IMR-90 (cell line): ENCODE data around the gene FOXS1. TPM values are rescaled to one million over a fixed set of nuclear protein-coding genes. Genes with fewer than 3 reads are reported as not detected.

ENCODE experiments used
- ATAC-seq: fragments of 200-7000 bp; cut with Tn5 transposase; 2 replicates; pipeline ENCODE4 v1.9.1; 2020; ENCODE audit warnings: low read depth, mild to moderate bottlenecking, moderate library complexity
- BruUV-seq: library from RNA; stranded (reverse); fragments of 400-500 nt; replicated peaks from 2 replicates; lab custom pipeline; 2021; lab: Mats Ljungman, UMichigan
- CTCF ChIA-PET: fragments of 300-600 bp; formaldehyde crosslinking; extraction: SDS; loops from one replicate; lab custom pipeline; 2021; ENCODE audit warnings: antibody characterized with exemption; lab: Yijun Ruan, JAX
- POLR2A ChIA-PET: fragments of 300-600 bp; sonication (Branson Sonifier 250); formaldehyde crosslinking; loops from one replicate; lab custom pipeline; 2022; ENCODE audit warnings: antibody characterized with exemption; ENCODE audit not compliant: unreplicated experiment; lab: Charles Lee
- DNase-seq: peaks from one replicate; pipeline ENCODE4 v3.0.0; 2013
- H2AFZ ChIP-seq: replicated peaks from 2 replicates; pipeline ENCODE3; 2013; ENCODE audit warnings: low read length, mild to moderate bottlenecking; ENCODE audit not compliant: poor library complexity
- H2AK5ac ChIP-seq: 2 replicates; pipeline ENCODE4 v1.6.1; 2013; ENCODE audit warnings: low read depth, low read length, inconsistent platforms
- H2AK9ac ChIP-seq: replicated peaks from 2 replicates; pipeline ENCODE3; 2013; ENCODE audit warnings: mild to moderate bottlenecking, low read depth, low read length, moderate library complexity; ENCODE audit not compliant: poor library complexity
- H2BK120ac ChIP-seq: 2 replicates; pipeline ENCODE4 v1.6.1; 2013; ENCODE audit warnings: low read depth, low read length, inconsistent platforms
- H2BK15ac ChIP-seq: 3 replicates; pipeline ENCODE4 v1.6.1; 2013; ENCODE audit warnings: low read depth, low read length, inconsistent platforms
- H2BK20ac ChIP-seq: 2 replicates; pipeline ENCODE4 v1.6.1; 2013; ENCODE audit warnings: low read depth, mild to moderate bottlenecking, inconsistent platforms, low read length, moderate library complexity
- H2BK5ac ChIP-seq: 2 replicates; pipeline ENCODE4 v1.6.1; 2013; ENCODE audit warnings: mild to moderate bottlenecking, low read depth, low read length, inconsistent platforms; ENCODE audit not compliant: poor library complexity, severe bottlenecking
- H3K14ac ChIP-seq: replicated peaks from 2 replicates; pipeline ENCODE4 v1.6.1; 2013; ENCODE audit warnings: low read depth, low read length, inconsistent platforms
- H3K18ac ChIP-seq: 2 replicates; pipeline ENCODE4 v1.6.1; 2013; ENCODE audit warnings: low read depth, low read length, control low read depth
- H3K23ac ChIP-seq: 2 replicates; pipeline ENCODE4 v1.6.1; 2013; ENCODE audit warnings: low read depth, low read length, inconsistent platforms
- H3K27ac ChIP-seq: 2 replicates; pipeline ENCODE4 v1.5.1; 2013; ENCODE audit warnings: mild to moderate bottlenecking, control low read depth, low read length; ENCODE audit not compliant: insufficient read depth
- H3K27me3 ChIP-seq: 2 replicates; pipeline ENCODE4 v1.6.1; 2013; ENCODE audit warnings: low read length; ENCODE audit not compliant: control insufficient read depth, insufficient read depth
- H3K36me3 ChIP-seq: 2 replicates; pipeline ENCODE4 v1.6.1; 2013; ENCODE audit warnings: low read length, mixed read lengths; ENCODE audit not compliant: control insufficient read depth, insufficient read depth
- H3K4ac ChIP-seq: 2 replicates; pipeline ENCODE4 v1.6.1; 2013; ENCODE audit warnings: low read depth, low read length, inconsistent platforms
- H3K4me1 ChIP-seq: 2 replicates; pipeline ENCODE4 v1.6.1; 2013; ENCODE audit warnings: low read length, mixed read lengths; ENCODE audit not compliant: control insufficient read depth, insufficient read depth
- H3K4me2 ChIP-seq: 2 replicates; pipeline ENCODE4 v1.6.1; 2013; ENCODE audit warnings: low read depth, mild to moderate bottlenecking, control low read depth, low read length, moderate library complexity
- H3K4me3 ChIP-seq: 2 replicates; pipeline ENCODE4 v1.5.1; 2013; ENCODE audit warnings: low read depth, mild to moderate bottlenecking, control low read depth, low read length, moderate library complexity; ENCODE audit not compliant: insufficient read depth
- H3K56ac ChIP-seq: 2 replicates; pipeline ENCODE4 v1.6.1; 2013; ENCODE audit warnings: low read length, inconsistent platforms; ENCODE audit not compliant: insufficient read depth; ENCODE audit errors: extremely low read depth
- H3K79me1 ChIP-seq, 2 experiments: 2 replicates each; pipeline ENCODE4 v1.6.1; 2013; ENCODE audit warnings: low read length in 2 of 2, inconsistent platforms in 1 of 2, low read depth in 1 of 2
- H3K9ac ChIP-seq: 2 replicates; pipeline ENCODE4 v1.6.1; 2013; ENCODE audit warnings: low read depth, low read length, control low read depth
- H3K9me1 ChIP-seq: 2 replicates; pipeline ENCODE4 v1.6.1; 2013; ENCODE audit warnings: low read length, inconsistent platforms; ENCODE audit not compliant: insufficient read depth
- H3K9me3 ChIP-seq: 2 replicates; pipeline ENCODE4 v1.6.1; 2013; ENCODE audit warnings: low read length; ENCODE audit not compliant: control insufficient read depth, insufficient read depth
- H4K20me1 ChIP-seq: 2 replicates; pipeline ENCODE4 v1.6.1; 2013; ENCODE audit warnings: low read length, inconsistent platforms; ENCODE audit not compliant: insufficient read depth
- H4K5ac ChIP-seq: 2 replicates; pipeline ENCODE4 v1.6.1; 2013; ENCODE audit warnings: mild to moderate bottlenecking, low read depth, low read length, control low read depth
- H4K8ac ChIP-seq, 2 experiments: 2 replicates each; pipeline ENCODE4 v1.6.1; 2013; ENCODE audit warnings: low read depth in 2 of 2, low read length in 2 of 2, control low read depth in 1 of 2, inconsistent platforms in 1 of 2
- H4K91ac ChIP-seq: 2 replicates; pipeline ENCODE4 v1.6.1; 2013; ENCODE audit warnings: low read depth, low read length, inconsistent platforms; ENCODE audit not compliant: insufficient read depth
- BHLHE40 ChIP-seq: fragments of 150-350 bp; IDR thresholded peaks from 2 replicates; pipeline ENCODE4 v1.6.1; 2016; ENCODE audit warnings: mild to moderate bottlenecking, low read depth, low read length
- ELK1 ChIP-seq: fragments of 150-350 bp; IDR thresholded peaks from 2 replicates; pipeline ENCODE4 v1.6.1; 2016; ENCODE audit warnings: low read depth, mild to moderate bottlenecking, low read length, moderate library complexity, borderline replicate concordance
- FOS ChIP-seq: fragments of 150-350 bp; IDR thresholded peaks from 2 replicates; pipeline ENCODE4 v1.6.1; 2016; ENCODE audit warnings: low read depth, low read length
- MAFK ChIP-seq: IDR thresholded peaks from 2 replicates; pipeline ENCODE4 v1.6.1; 2012; ENCODE audit warnings: low read depth, low read length, improper control_type of control experiment
- MAZ ChIP-seq: IDR thresholded peaks from 2 replicates; pipeline ENCODE4 v1.6.1; 2012; ENCODE audit warnings: low read depth, mild to moderate bottlenecking, low read length, improper control_type of control experiment, moderate library complexity, borderline replicate concordance
- MXI1 ChIP-seq: IDR thresholded peaks from 2 replicates; pipeline ENCODE4 v1.6.1; 2012; ENCODE audit warnings: low read depth, mild to moderate bottlenecking, low read length, moderate library complexity, borderline replicate concordance
- NFE2L2 ChIP-seq: fragments of 150-350 bp; IDR thresholded peaks from 2 replicates; pipeline ENCODE4 v1.6.1; 2016; ENCODE audit warnings: low read depth, mild to moderate bottlenecking, low read length
- POLR2A ChIP-seq: IDR thresholded peaks from 2 replicates; pipeline ENCODE4 v1.6.1; 2012; ENCODE audit warnings: mild to moderate bottlenecking, low read depth, low read length
- RAD21 ChIP-seq: IDR thresholded peaks from 2 replicates; pipeline ENCODE4 v1.6.1; 2012; ENCODE audit warnings: low read length, improper control_type of control experiment
- RCOR1 ChIP-seq: IDR thresholded peaks from 2 replicates; pipeline ENCODE4 v1.6.1; 2012; ENCODE audit warnings: mild to moderate bottlenecking, low read length, improper control_type of control experiment; ENCODE audit not compliant: insufficient replicate concordance
- RFX5 ChIP-seq: IDR thresholded peaks from 2 replicates; pipeline ENCODE4 v1.8.0; 2012; ENCODE audit warnings: low read depth, mild to moderate bottlenecking, low read length, moderate library complexity
- SMC3 ChIP-seq: fragments of 150-350 bp; IDR thresholded peaks from 2 replicates; pipeline ENCODE4 v1.6.1; 2016; ENCODE audit warnings: low read depth, mild to moderate bottlenecking, antibody characterized with exemption, low read length, moderate library complexity
- USF2 ChIP-seq: fragments of 150-350 bp; IDR thresholded peaks from 2 replicates; pipeline ENCODE4 v1.6.1; 2017; ENCODE audit warnings: mild to moderate bottlenecking, antibody characterized with exemption, low read length, low read depth
- WGBS, 2 experiments: methylation state at CpG; one replicate each; pipeline versions ENCODE4 v1.1.5 to v1.1.7; 2013; ENCODE audit warnings: missing lambda C conversion rate in 2 of 2; ENCODE audit not compliant: insufficient read length in 1 of 2; ENCODE audit errors: extremely low coverage in 2 of 2; 5-methylcytosine and 5-hydroxymethylcytosine counted together
- dilution Hi-C: fragments of 300-500 bp; cut with HindIII; formaldehyde crosslinking; loops from one replicate; pipeline ENCODE4 v1.14.3; 2018; ENCODE audit warnings: low sequenced_read_pairs; ENCODE audit not compliant: unreplicated experiment
- in situ Hi-C: fragments of 300-500 bp; cut with MboI; formaldehyde crosslinking; loops from 3 replicates; pipeline ENCODE4 v1.14.3; 2019; ENCODE audit warnings: low sequenced_read_pairs, inconsistent platforms, mixed read lengths
- intact Hi-C: fragments of 100-400 bp; cut with micrococcal nuclease; formaldehyde crosslinking; loops from 2 replicates; pipeline ENCODE4 v1.10.0; 2022
- polyA plus RNA-seq, 3 experiments: library from polyadenylated mRNA; depleted of rRNA; stranded (reverse); fragments of >200 nt; gene quantifications; 2 replicates each; pipeline ENCODE4 v1.2.3, GENCODE V29; 2012; ENCODE audit warnings: low replicate concordance in 1 of 3
- total RNA-seq: library from RNA; depleted of rRNA; stranded (reverse); fragments of >200 nt; gene quantifications from 2 replicates; pipeline ENCODE4 v1.2.3, GENCODE V29; 2012

Gene FOXS1
- total and polyA plus RNA-seq, 2 of the 4 experiments (the other 2 are of a cell fraction), result not detected

- TF ChIP-seq USF2 (no peak), ELK1 (no peak)
These were observed 586 bp downstream of the FOXS1 start (continued) for GRCh38 chr20:31844737-31845299.

GRCh38 chr20:31843881-31844280, 1.5 kb downstream of the FOXS1 start:
- Histone ChIP-seq H3K36me3 (no peaks in the 10 kb centered on the region), H3K27ac (no peak overlapping the region), H2BK15ac (no peak overlapping the region), H3K9me3 (no peaks in the 10 kb centered on the region), H2BK20ac (no peak overlapping the region), H3K9ac (no peak overlapping the region), H3K4me1 (peaks cover 15% of the 10 kb centered on the region), H3K9me1 (peaks cover 8% of the 10 kb centered on the region; the same call in 1 of the 2 replicates), H2AFZ (no peak overlapping the region), H2AK5ac (peak overlapping the region; percentile 34; the same call in 1 of the 2 replicates), H3K4me3 (no peak overlapping the region), H4K20me1 (peaks cover 13% of the 10 kb centered on the region), H3K23ac (no peak overlapping the region), H4K91ac (no peak overlapping the region), H3K14ac (no peak overlapping the region), H3K18ac (no peak overlapping the region), H3K4ac (no peak overlapping the region), H3K27me3 (peaks cover 18% of the 10 kb centered on the region), H2AK9ac (no peak overlapping the region), H3K56ac (no peak overlapping the region), H2BK5ac (no peak overlapping the region), H2BK120ac (no peak overlapping the region), H3K79me1 (no peaks in the 10 kb centered on the region), H4K8ac (no peak overlapping the region), H3K4me2 (no peak overlapping the region), H4K5ac (no peak overlapping the region)
- dilution Hi-C loops (no loop called here), in situ Hi-C loops (loop anchor here (25.0 kb wide), 2 partner anchors 643 to 818 kb away; partner anchors contain the start of gene C20orf203), intact Hi-C loops (no loop called here)
- ATAC-seq (no peak), DNase-seq (no peak)
- ChIA-PET CTCF (no interaction called here), POLR2A (no interaction called here)
- WGBS, 2 experiments, result 100% methylated on average over 3 of the region's 5 CpGs; no CpG with 5 or more reads in 1 of the 2 experiments
- no TSS peak for BruUV-seq
- no peak for TF ChIP-seq RFX5
- no peak for TF ChIP-seq MAFK
- TF ChIP-seq NFE2L2, result no peak
- no peak for TF ChIP-seq BHLHE40
- TF ChIP-seq RCOR1, result no peak
- no peak for TF ChIP-seq USF2
- TF ChIP-seq MXI1, result no peak
- TF ChIP-seq POLR2A, result no peak
- TF ChIP-seq MAZ, result no peak
- TF ChIP-seq FOS, result no peak
- TF ChIP-seq RAD21, result no peak
- no peak for TF ChIP-seq SMC3
